Natural killer cell (primary cell): ENCODE results near the gene SIK3. TPM values are rescaled to one million over a fixed set of nuclear protein-coding genes. Genes with fewer than 3 reads are reported as not detected.

Source experiments
- ATAC-seq, 3 donors: fragments of 150-1000 bp in 2 of 3; fragments of 200-7000 bp in 1 of 3; cut with Tn5 transposase; 1 replicate in 1 of 3; 2 replicates in 2 of 3; pipeline ENCODE4 v1.10.0; 2021; ENCODE audit warnings: mild to moderate bottlenecking in 2 of 3, moderate library complexity in 2 of 3
- DNase-seq, 2 donors: peaks; one replicate each; pipeline versions ENCODE4 v3.0.0 to v3.0.0-alpha.2; 2013 to 2021; ENCODE audit warnings: mixed read lengths in 1 of 2
- H3K27ac ChIP-seq: one replicate; pipeline ENCODE4 v1.5.1; 2013; ENCODE audit warnings: mild to moderate bottlenecking, low read length
- H3K27me3 ChIP-seq: one replicate; pipeline ENCODE4 v1.6.1; 2013; ENCODE audit warnings: low read length; ENCODE audit not compliant: control insufficient read depth, insufficient read depth
- H3K36me3 ChIP-seq: one replicate; pipeline ENCODE4 v1.6.1; 2013; ENCODE audit warnings: low read length; ENCODE audit not compliant: control insufficient read depth, insufficient read depth
- H3K4me1 ChIP-seq: one replicate; pipeline ENCODE4 v1.6.1; 2013; ENCODE audit warnings: low read length; ENCODE audit not compliant: control insufficient read depth, insufficient read depth
- H3K4me3 ChIP-seq: one replicate; pipeline ENCODE4 v1.5.1; 2013; ENCODE audit warnings: low read length
- H3K9me3 ChIP-seq: one replicate; pipeline ENCODE4 v1.6.1; 2013; ENCODE audit warnings: low read length; ENCODE audit not compliant: control insufficient read depth, insufficient read depth
- H3K27ac Mint-ChIP-seq, 2 donors: one replicate each; pipeline ENCODE4 v1.8.0; 2022; ENCODE audit warnings: mild to moderate bottlenecking in 2 of 2, mixed read lengths in 2 of 2, moderate library complexity in 1 of 2
- H3K27me3 Mint-ChIP-seq, 2 donors: one replicate each; pipeline ENCODE4 v1.8.0; 2022; ENCODE audit warnings: low read depth in 2 of 2, mixed read lengths in 2 of 2
- H3K36me3 Mint-ChIP-seq: one replicate; pipeline ENCODE4 v1.8.0; 2022; ENCODE audit warnings: mixed read lengths
- H3K4me1 Mint-ChIP-seq, 2 donors: one replicate each; pipeline ENCODE4 v1.8.0; 2022; ENCODE audit warnings: mixed read lengths in 2 of 2
- H3K4me3 Mint-ChIP-seq: one replicate; pipeline ENCODE4 v1.8.0; 2022; ENCODE audit warnings: mild to moderate bottlenecking, moderate library complexity, mixed read lengths
- H3K9me3 Mint-ChIP-seq, 2 donors: one replicate each; pipeline ENCODE4 v1.8.0; 2022; ENCODE audit warnings: mixed read lengths in 2 of 2
- CTCF ChIP-seq: fragments of 200-600 bp; IDR thresholded peaks from one replicate; pipeline ENCODE4 v1.8.0; 2022; ENCODE audit warnings: antibody characterized with exemption
- WGBS: methylation state at CpG from one replicate; pipeline ENCODE4 v1.1.7; 2013; ENCODE audit warnings: missing lambda C conversion rate; ENCODE audit not compliant: insufficient coverage; 5-methylcytosine and 5-hydroxymethylcytosine counted together
- intact Hi-C: fragments of 100-400 bp; cut with micrococcal nuclease; formaldehyde crosslinking; loops from one replicate; pipeline ENCODE4 v1.14.2; 2022
- total RNA-seq, 4 donors: library from RNA; stranded (reverse); fragments of 120-200 nt in 1 of 4; gene quantifications; one replicate each; pipeline versions ENCODE4 v1.2.3 to v1.2.4, GENCODE V29; 2013 to 2022

SIK3 gene
- total RNA-seq, 3 donors from 2014 or later (not counting 1 experiment from before 2014, with no cell fraction given) = 71.6 to 120 (median 119) TPM

- ATAC-seq (peak; percentile 82 to 85 (median 83)), DNase-seq (peak in 1 of 2 donors; percentile 78)
- H3K4me1 Mint-ChIP-seq = peaks cover 7% of the 10 kb centered on the region in 2 donors
- WGBS = 66% methylated on average over 4 of the region's 5 CpGs
- Histone ChIP-seq H3K27me3 (no peaks in the 10 kb centered on the region), H3K4me3 (no peak overlapping the region), H3K4me1 (no peaks in the 10 kb centered on the region), H3K36me3 (peaks cover 11% of the 10 kb centered on the region), H3K9me3 (no peaks in the 10 kb centered on the region), H3K27ac (no peak overlapping the region)
- H3K27me3 Mint-ChIP-seq = no peaks in the 10 kb centered on the region
- peaks cover 3% of the 10 kb centered on the region for H3K36me3 Mint-ChIP-seq
- intact Hi-C loops = loop anchor here (1.0 to 10.0 kb wide), 2 partner anchors 226 to 345 kb away; no protein-coding TSS in a partner anchor
- H3K4me3 Mint-ChIP-seq = no peak overlapping the region
- peak overlapping the region; percentile 4 to 62 for H3K27ac Mint-ChIP-seq
- H3K9me3 Mint-ChIP-seq = no peaks in the 10 kb centered on the region
- peak; percentile 68 for TF ChIP-seq CTCF
Measured at GRCh38 chr11:116879800-116880625, 218.2 kb downstream of the SIK3 start.

- Mint-ChIP-seq H3K27me3 (no peaks in the 10 kb centered on the region), H3K4me1 (peaks cover 7 to 9% of the 10 kb centered on the region in 2 donors), H3K4me3 (no peak overlapping the region), H3K9me3 (no peaks in the 10 kb centered on the region), H3K36me3 (peaks cover 24% of the 10 kb centered on the region), H3K27ac (no peak overlapping the region)
- H3K27me3 ChIP-seq = no peaks in the 10 kb centered on the region
- WGBS = 98% methylated on average over 8 of the region's 8 CpGs
- no peaks in the 10 kb centered on the region for H3K4me1 ChIP-seq
- no peak overlapping the region for H3K4me3 ChIP-seq
- intact Hi-C loops = no loop called here
- ATAC-seq (no peak), DNase-seq (no peak)
- no peaks in the 10 kb centered on the region for H3K9me3 ChIP-seq
- H3K36me3 ChIP-seq = peaks cover 44% of the 10 kb centered on the region
- no peak overlapping the region for H3K27ac ChIP-seq
- no peak for TF ChIP-seq CTCF
Measured at GRCh38 chr11:116876656-116877055, 221.6 kb downstream of the SIK3 start.

GRCh38 chr11:116875194-116875593 lies 223.0 kb downstream of the SIK3 start:
- TF ChIP-seq CTCF = no peak
- no peaks in the 10 kb centered on the region for H3K27me3 ChIP-seq
- Mint-ChIP-seq H3K9me3 (no peaks in the 10 kb centered on the region), H3K27me3 (no peaks in the 10 kb centered on the region), H3K27ac (no peak overlapping the region), H3K4me1 (peaks cover 6 to 16% of the 10 kb centered on the region in 2 donors), H3K4me3 (no peak overlapping the region), H3K36me3 (peaks cover 24% of the 10 kb centered on the region)
- no peaks in the 10 kb centered on the region for H3K4me1 ChIP-seq
- peaks cover 57% of the 10 kb centered on the region for H3K36me3 ChIP-seq
- H3K9me3 ChIP-seq = no peaks in the 10 kb centered on the region
- ATAC-seq (no peak), DNase-seq (no peak)
- WGBS = 97% methylated on average over 5 of the region's 7 CpGs
- intact Hi-C loops = no loop called here
- no peak overlapping the region for H3K4me3 ChIP-seq
- H3K27ac ChIP-seq = no peak overlapping the region
